ENCODE results near the gene CARD11.

The CARD11 gene

GRCh38 chr7:2861509-2861908, 182.2 kb downstream of the CARD11 start:
- Histone ChIP-seq H3K36me3 (ENCODE audit: control insufficient read depth, insufficient read depth, low read length) (no peaks in the 10 kb centered on the region), H3K9ac (no peak overlapping the region), H3K27me3 (ENCODE audit: control insufficient read depth, insufficient read depth, low read length) (no peaks in the 10 kb centered on the region), H3K79me2 (no peaks in the 10 kb centered on the region), H3K4me3 (ENCODE audit: low read depth, low read length) (no peak overlapping the region), H3K4me1 (no peaks in the 10 kb centered on the region), H3K27ac (no peak overlapping the region), H3K4me2 (ENCODE audit: low read length) (no peak overlapping the region), H2AFZ (no peak overlapping the region), H3K9me3 (ENCODE audit: control insufficient read depth, low read length) (no peaks in the 10 kb centered on the region)
- TF ChIP-seq CTCF (IDR thresholded peaks at IDR 0.05): no peak

- no peak overlapping the region for H3K27ac ChIP-seq
- no peaks in the 10 kb centered on the region for H3K9me3 ChIP-seq (ENCODE audit: control insufficient read depth, low read length)
- H3K4me3 ChIP-seq (ENCODE audit: low read depth, low read length): no peak overlapping the region
- peak overlapping the region; percentile 25 for H2AFZ ChIP-seq
- no peak overlapping the region for H3K9ac ChIP-seq
- H3K79me2 ChIP-seq: no peaks in the 10 kb centered on the region
- H3K27me3 ChIP-seq (ENCODE audit: control insufficient read depth, insufficient read depth, low read length): no peaks in the 10 kb centered on the region
- H3K36me3 ChIP-seq (ENCODE audit: control insufficient read depth, insufficient read depth, low read length): no peaks in the 10 kb centered on the region
- no peak overlapping the region for H3K4me2 ChIP-seq (ENCODE audit: low read length)
- no peak for TF ChIP-seq CTCF (IDR thresholded peaks at IDR 0.05)
- H3K4me1 ChIP-seq: no peaks in the 10 kb centered on the region
Observed at GRCh38 chr7:2860627-2861133, 183.0 kb downstream of the CARD11 start.

- Histone ChIP-seq H3K27me3 (ENCODE audit: control insufficient read depth, insufficient read depth, low read length) (no peaks in the 10 kb centered on the region), H3K9me3 (ENCODE audit: control insufficient read depth, low read length) (no peaks in the 10 kb centered on the region), H3K4me3 (ENCODE audit: low read depth, low read length) (no peak overlapping the region), H3K36me3 (ENCODE audit: control insufficient read depth, insufficient read depth, low read length) (no peaks in the 10 kb centered on the region), H2AFZ (no peak overlapping the region), H3K79me2 (no peaks in the 10 kb centered on the region), H3K27ac (no peak overlapping the region), H3K9ac (no peak overlapping the region), H3K4me1 (no peaks in the 10 kb centered on the region), H3K4me2 (ENCODE audit: low read length) (no peak overlapping the region)
- no peak for TF ChIP-seq CTCF (IDR thresholded peaks at IDR 0.05)
Observed at GRCh38 chr7:2859952-2860351, 183.7 kb downstream of the CARD11 start.

- Histone ChIP-seq H3K36me3 (ENCODE audit: control insufficient read depth, insufficient read depth, low read length) (no peaks in the 10 kb centered on the region), H3K9ac (no peak overlapping the region), H3K27me3 (ENCODE audit: control insufficient read depth, insufficient read depth, low read length) (no peaks in the 10 kb centered on the region), H3K4me2 (ENCODE audit: low read length) (no peak overlapping the region), H3K9me3 (ENCODE audit: control insufficient read depth, low read length) (no peaks in the 10 kb centered on the region), H3K4me3 (ENCODE audit: low read depth, low read length) (no peak overlapping the region), H3K27ac (no peak overlapping the region), H2AFZ (no peak overlapping the region), H3K79me2 (no peaks in the 10 kb centered on the region), H3K4me1 (no peaks in the 10 kb centered on the region)
- no peak for TF ChIP-seq CTCF (IDR thresholded peaks at IDR 0.05)
Observed at GRCh38 chr7:2858621-2859020, 185.0 kb downstream of the CARD11 start.

- Histone ChIP-seq H3K27ac (no peak overlapping the region), H3K4me3 (ENCODE audit: low read depth, low read length) (no peak overlapping the region), H2AFZ (no peak overlapping the region), H3K4me1 (no peaks in the 10 kb centered on the region), H3K36me3 (ENCODE audit: control insufficient read depth, insufficient read depth, low read length) (no peaks in the 10 kb centered on the region), H3K27me3 (ENCODE audit: control insufficient read depth, insufficient read depth, low read length) (no peaks in the 10 kb centered on the region), H3K9me3 (ENCODE audit: control insufficient read depth, low read length) (no peaks in the 10 kb centered on the region), H3K79me2 (no peaks in the 10 kb centered on the region), H3K4me2 (ENCODE audit: low read length) (no peak overlapping the region), H3K9ac (no peak overlapping the region)
- TF ChIP-seq CTCF (IDR thresholded peaks at IDR 0.05): no peak
Observed at GRCh38 chr7:2856388-2857169, 187.1 kb downstream of the CARD11 start.

Measured in parathyroid adenoma (tissue), 2 donors.